GM23338 (cell line): Measurements from ENCODE around the gene CHMP6. TPM values are rescaled to one million over a fixed set of nuclear protein-coding genes. Genes with fewer than 3 reads are reported as not detected.

Source experiments
- ATAC-seq: fragments of 200-7000 bp; cut with Tn5 transposase; 3 replicates; pipeline ENCODE4 v1.9.1; 2020
- DNase-seq: peaks from one replicate; pipeline ENCODE4 v3.0.0-alpha.2; 2015; ENCODE audit warnings: low spot score
- H2AFZ ChIP-seq: fragments of 200-600 bp; sonication (generic); 2 replicates; pipeline ENCODE4 v1.8.0; 2016; ENCODE audit warnings: antibody characterized with exemption, mild to moderate bottlenecking, moderate library complexity
- H3F3A ChIP-seq: fragments of 200-600 bp; sonication (generic); replicated peaks from 2 replicates; pipeline ENCODE4 v1.8.0; 2017; ENCODE audit warnings: antibody characterized with exemption, mixed run types, low read depth
- H3K27ac ChIP-seq: fragments of 200-600 bp; sonication (generic); 2 replicates; pipeline ENCODE4 v1.6.1; 2016; ENCODE audit warnings: low read depth
- H3K27me3 ChIP-seq: fragments of 200-600 bp; sonication (generic); 2 replicates; pipeline ENCODE4 v1.8.0; 2016; ENCODE audit warnings: mild to moderate bottlenecking, mixed run types, moderate library complexity; ENCODE audit not compliant: insufficient read depth
- H3K36me3 ChIP-seq: fragments of 200-600 bp; sonication (generic); 2 replicates; pipeline ENCODE4 v1.8.0; 2016; ENCODE audit warnings: mild to moderate bottlenecking; ENCODE audit not compliant: insufficient read depth
- H3K4me1 ChIP-seq: fragments of 200-600 bp; sonication (generic); 2 replicates; pipeline ENCODE4 v1.8.0; 2016; ENCODE audit warnings: mild to moderate bottlenecking, moderate library complexity; ENCODE audit not compliant: insufficient read depth
- H3K4me2 ChIP-seq: fragments of 200-600 bp; sonication (generic); 2 replicates; pipeline ENCODE4 v1.7.1; 2017; ENCODE audit warnings: mixed run types
- H3K4me3 ChIP-seq: fragments of 200-600 bp; sonication (generic); 2 replicates; pipeline ENCODE4 v1.6.1; 2016; ENCODE audit warnings: mixed run types
- H3K79me2 ChIP-seq: fragments of 200-600 bp; sonication (generic); replicated peaks from 2 replicates; pipeline ENCODE4 v1.8.0; 2017; ENCODE audit warnings: mild to moderate bottlenecking; ENCODE audit not compliant: insufficient read depth
- H3K9me2 ChIP-seq: fragments of 200-600 bp; sonication (generic); 2 replicates; pipeline ENCODE4 v1.8.0; 2017; ENCODE audit not compliant: insufficient read depth
- H4K20me1 ChIP-seq: fragments of 200-600 bp; sonication (generic); replicated peaks from 2 replicates; pipeline ENCODE4 v1.8.0; 2017; ENCODE audit warnings: mild to moderate bottlenecking; ENCODE audit not compliant: insufficient read depth
- H3K27ac Mint-ChIP-seq: 2 replicates; pipeline ENCODE4 v1.8.0; 2020; ENCODE audit warnings: inconsistent platforms, mild to moderate bottlenecking, moderate library complexity, mixed read lengths
- H3K27me3 Mint-ChIP-seq: 3 replicates; pipeline ENCODE4 v1.8.0; 2022; ENCODE audit warnings: low read depth, mild to moderate bottlenecking, moderate library complexity, mixed read lengths, inconsistent platforms; ENCODE audit not compliant: insufficient read depth, poor library complexity
- H3K36me3 Mint-ChIP-seq: 3 replicates; pipeline ENCODE4 v1.8.0; 2021; ENCODE audit warnings: low read depth, mild to moderate bottlenecking, inconsistent platforms, moderate library complexity, mixed read lengths
- H3K4me1 Mint-ChIP-seq: 3 replicates; pipeline ENCODE4 v1.8.0; 2020; ENCODE audit warnings: mild to moderate bottlenecking, inconsistent platforms, mixed read lengths
- H3K4me3 Mint-ChIP-seq: 3 replicates; pipeline ENCODE4 v1.8.0; 2021; ENCODE audit warnings: moderate library complexity, mild to moderate bottlenecking, inconsistent platforms, mixed read lengths
- H3K9me3 Mint-ChIP-seq: 3 replicates; pipeline ENCODE4 v1.8.0; 2020; ENCODE audit warnings: moderate library complexity, mild to moderate bottlenecking, inconsistent platforms, mixed read lengths
- CREB1 ChIP-seq: fragments of 250-450 bp; sonication (Bioruptor Pico); IDR thresholded peaks from 2 replicates; pipeline ENCODE4 v1.5.0; 2020; ENCODE audit warnings: low read depth, mild to moderate bottlenecking, moderate library complexity
- CTCF ChIP-seq, 2 experiments: fragments of 200-600 bp in 1 of 2; sonication (generic) in 1 of 2; conservative IDR thresholded peaks; 2 replicates each; pipeline versions ENCODE4 v1.5.1 to v1.6.1; 2016 to 2017; ENCODE audit warnings: antibody characterized with exemption in 2 of 2, low read depth in 2 of 2, mild to moderate bottlenecking in 2 of 2, moderate library complexity in 1 of 2
- ETS1 ChIP-seq: IDR thresholded peaks from 2 replicates; pipeline ENCODE4 v1.6.1; 2016; ENCODE audit warnings: antibody characterized with exemption
- EZH2 ChIP-seq: fragments of 200-600 bp; sonication (generic); IDR thresholded peaks from one replicate; pipeline ENCODE4 v1.8.0; 2017; ENCODE audit warnings: antibody characterized with exemption, mild to moderate bottlenecking, low read depth; ENCODE audit not compliant: unreplicated experiment
- EZH2phosphoT487 ChIP-seq: fragments of 200-600 bp; sonication (generic); IDR thresholded peaks from one replicate; pipeline ENCODE4 v1.8.1; 2018; ENCODE audit warnings: antibody characterized with exemption; ENCODE audit not compliant: unreplicated experiment
- JUNB ChIP-seq: IDR thresholded peaks from one replicate; pipeline ENCODE4 v1.6.1; 2016; ENCODE audit warnings: antibody characterized with exemption; ENCODE audit not compliant: unreplicated experiment
- NANOG ChIP-seq: IDR thresholded peaks from 2 replicates; pipeline ENCODE4 v1.6.1; 2016; ENCODE audit warnings: antibody characterized with exemption, borderline replicate concordance
- POLR2AphosphoS5 ChIP-seq: IDR thresholded peaks from 2 replicates; pipeline ENCODE4 v1.6.1; 2016; ENCODE audit warnings: antibody characterized with exemption, low read depth
- STAT1 ChIP-seq: IDR thresholded peaks from one replicate; pipeline ENCODE4 v1.6.1; 2016; ENCODE audit warnings: antibody characterized with exemption; ENCODE audit not compliant: unreplicated experiment
- ZNF114 ChIP-seq: fragments of 250-450 bp; sonication (Bioruptor Pico); IDR thresholded peaks from 2 replicates; pipeline ENCODE4 v1.5.0; 2020; ENCODE audit warnings: mild to moderate bottlenecking, moderate library complexity
- ZNF331 ChIP-seq: fragments of 250-450 bp; sonication (Bioruptor Pico); IDR thresholded peaks from 2 replicates; pipeline ENCODE4 v1.5.0; 2020; ENCODE audit warnings: low read depth, mild to moderate bottlenecking, moderate library complexity
- polyA plus RNA-seq: library from polyadenylated mRNA; unstranded; fragments of >200 nt; fragmentation: Nextera tagmentation; extraction: Ambion mirVana; gene quantifications from 2 replicates; pipeline ENCODE4 v1.2.1, GENCODE V29; 2016
- total RNA-seq: library from RNA; depleted of rRNA; stranded (reverse); fragments of >200 nt; shearing (Covaris generic); gene quantifications from 2 replicates; pipeline ENCODE4 v1.2.3, GENCODE V29; 2014
- TF ChIP-seq, protein P1 (sequence below): fragments of 250-450 bp; sonication (Bioruptor Pico); IDR thresholded peaks from 2 replicates; pipeline ENCODE4 v1.5.0; 2020; ENCODE audit warnings: mild to moderate bottlenecking, moderate library complexity
- TF ChIP-seq, protein P2 (sequence below): IDR thresholded peaks from one replicate; pipeline ENCODE4 v1.6.1; 2018; ENCODE audit warnings: antibody characterized with exemption; ENCODE audit not compliant: unreplicated experiment

Gene CHMP6
- total and polyA plus RNA-seq, 2 experiments from 2014 or later, result 12.3 to 14.0 TPM

DNA sequence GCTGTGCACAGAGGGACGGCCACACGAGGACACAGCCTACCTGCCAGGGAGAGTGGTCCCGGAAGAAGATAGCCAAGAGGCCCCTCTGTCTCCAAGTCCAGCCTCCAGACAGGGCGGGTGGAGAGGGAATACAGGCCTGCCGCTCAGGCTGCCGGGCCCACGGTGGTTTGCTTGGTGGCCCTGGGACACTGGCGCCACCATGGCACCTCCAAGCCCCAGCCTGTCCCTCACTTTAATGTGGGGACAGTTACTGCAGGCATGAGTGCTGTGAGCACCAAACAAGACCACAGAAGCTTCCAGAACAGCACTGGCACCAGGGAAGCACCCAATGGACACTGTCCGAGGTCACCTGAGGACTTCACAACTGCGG lies 22.0 kb upstream of the CHMP6 start:
- H3K4me1 Mint-ChIP-seq, result peaks cover 4% of the 10 kb centered on the region; the same call in 1 of the 3 replicates

More for the DNA sequence above, 22.0 kb upstream of the CHMP6 start:
- Histone ChIP-seq H3K36me3 (no peaks in the 10 kb centered on the region), H3K79me2 (no peaks in the 10 kb centered on the region), H4K20me1 (no peaks in the 10 kb centered on the region), H3K4me1 (no peaks in the 10 kb centered on the region), H2AFZ (no peak overlapping the region), H3K4me2 (no peak overlapping the region), H3K27me3 (no peaks in the 10 kb centered on the region), H3K27ac (no peak overlapping the region), H3K9me2 (no peaks in the 10 kb centered on the region), H3F3A (no peaks in the 10 kb centered on the region), H3K4me3 (no peak overlapping the region)
- no peak for DNase-seq
- no peak overlapping the region for H3K4me3 Mint-ChIP-seq
- ATAC-seq, result no peak
- peaks cover 4% of the 10 kb centered on the region; the same call in 1 of the 3 replicates for H3K36me3 Mint-ChIP-seq
- no peak for TF ChIP-seq CREB1 (CRISPR knock-in tag)
- no peak for TF ChIP-seq EZH2
- no peak for TF ChIP-seq NANOG
- TF ChIP-seq JUNB, result no peak
- TF ChIP-seq EZH2phosphoT487, result no peak
- TF ChIP-seq ZNF114 (CRISPR knock-in tag), result no peak
- TF ChIP-seq, protein P1, sequence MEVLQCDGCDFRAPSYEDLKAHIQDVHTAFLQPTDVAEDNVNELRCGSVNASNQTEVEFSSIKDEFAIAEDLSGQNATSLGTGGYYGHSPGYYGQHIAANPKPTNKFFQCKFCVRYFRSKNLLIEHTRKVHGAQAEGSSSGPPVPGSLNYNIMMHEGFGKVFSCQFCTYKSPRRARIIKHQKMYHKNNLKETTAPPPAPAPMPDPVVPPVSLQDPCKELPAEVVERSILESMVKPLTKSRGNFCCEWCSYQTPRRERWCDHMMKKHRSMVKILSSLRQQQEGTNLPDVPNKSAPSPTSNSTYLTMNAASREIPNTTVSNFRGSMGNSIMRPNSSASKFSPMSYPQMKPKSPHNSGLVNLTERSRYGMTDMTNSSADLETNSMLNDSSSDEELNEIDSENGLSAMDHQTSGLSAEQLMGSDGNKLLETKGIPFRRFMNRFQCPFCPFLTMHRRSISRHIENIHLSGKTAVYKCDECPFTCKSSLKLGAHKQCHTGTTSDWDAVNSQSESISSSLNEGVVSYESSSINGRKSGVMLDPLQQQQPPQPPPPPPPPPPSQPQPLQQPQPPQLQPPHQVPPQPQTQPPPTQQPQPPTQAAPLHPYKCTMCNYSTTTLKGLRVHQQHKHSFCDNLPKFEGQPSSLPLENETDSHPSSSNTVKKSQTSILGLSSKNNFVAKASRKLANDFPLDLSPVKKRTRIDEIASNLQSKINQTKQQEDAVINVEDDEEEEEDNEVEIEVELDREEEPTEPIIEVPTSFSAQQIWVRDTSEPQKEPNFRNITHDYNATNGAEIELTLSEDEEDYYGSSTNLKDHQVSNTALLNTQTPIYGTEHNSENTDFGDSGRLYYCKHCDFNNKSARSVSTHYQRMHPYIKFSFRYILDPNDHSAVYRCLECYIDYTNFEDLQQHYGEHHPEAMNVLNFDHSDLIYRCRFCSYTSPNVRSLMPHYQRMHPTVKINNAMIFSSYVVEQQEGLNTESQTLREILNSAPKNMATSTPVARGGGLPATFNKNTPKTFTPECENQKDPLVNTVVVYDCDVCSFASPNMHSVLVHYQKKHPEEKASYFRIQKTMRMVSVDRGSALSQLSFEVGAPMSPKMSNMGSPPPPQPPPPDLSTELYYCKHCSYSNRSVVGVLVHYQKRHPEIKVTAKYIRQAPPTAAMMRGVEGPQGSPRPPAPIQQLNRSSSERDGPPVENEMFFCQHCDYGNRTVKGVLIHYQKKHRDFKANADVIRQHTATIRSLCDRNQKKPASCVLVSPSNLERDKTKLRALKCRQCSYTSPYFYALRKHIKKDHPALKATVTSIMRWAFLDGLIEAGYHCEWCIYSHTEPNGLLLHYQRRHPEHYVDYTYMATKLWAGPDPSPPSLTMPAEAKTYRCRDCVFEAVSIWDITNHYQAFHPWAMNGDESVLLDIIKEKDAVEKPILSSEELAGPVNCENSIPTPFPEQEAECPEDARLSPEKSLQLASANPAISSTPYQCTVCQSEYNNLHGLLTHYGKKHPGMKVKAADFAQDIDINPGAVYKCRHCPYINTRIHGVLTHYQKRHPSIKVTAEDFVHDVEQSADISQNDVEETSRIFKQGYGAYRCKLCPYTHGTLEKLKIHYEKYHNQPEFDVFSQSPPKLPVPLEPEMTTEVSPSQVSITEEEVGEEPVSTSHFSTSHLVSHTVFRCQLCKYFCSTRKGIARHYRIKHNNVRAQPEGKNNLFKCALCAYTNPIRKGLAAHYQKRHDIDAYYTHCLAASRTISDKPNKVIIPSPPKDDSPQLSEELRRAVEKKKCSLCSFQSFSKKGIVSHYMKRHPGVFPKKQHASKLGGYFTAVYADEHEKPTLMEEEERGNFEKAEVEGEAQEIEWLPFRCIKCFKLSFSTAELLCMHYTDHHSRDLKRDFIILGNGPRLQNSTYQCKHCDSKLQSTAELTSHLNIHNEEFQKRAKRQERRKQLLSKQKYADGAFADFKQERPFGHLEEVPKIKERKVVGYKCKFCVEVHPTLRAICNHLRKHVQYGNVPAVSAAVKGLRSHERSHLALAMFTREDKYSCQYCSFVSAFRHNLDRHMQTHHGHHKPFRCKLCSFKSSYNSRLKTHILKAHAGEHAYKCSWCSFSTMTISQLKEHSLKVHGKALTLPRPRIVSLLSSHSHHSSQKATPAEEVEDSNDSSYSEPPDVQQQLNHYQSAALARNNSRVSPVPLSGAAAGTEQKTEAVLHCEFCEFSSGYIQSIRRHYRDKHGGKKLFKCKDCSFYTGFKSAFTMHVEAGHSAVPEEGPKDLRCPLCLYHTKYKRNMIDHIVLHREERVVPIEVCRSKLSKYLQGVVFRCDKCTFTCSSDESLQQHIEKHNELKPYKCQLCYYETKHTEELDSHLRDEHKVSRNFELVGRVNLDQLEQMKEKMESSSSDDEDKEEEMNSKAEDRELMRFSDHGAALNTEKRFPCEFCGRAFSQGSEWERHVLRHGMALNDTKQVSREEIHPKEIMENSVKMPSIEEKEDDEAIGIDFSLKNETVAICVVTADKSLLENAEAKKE, result no peak
- TF ChIP-seq, protein P2, sequence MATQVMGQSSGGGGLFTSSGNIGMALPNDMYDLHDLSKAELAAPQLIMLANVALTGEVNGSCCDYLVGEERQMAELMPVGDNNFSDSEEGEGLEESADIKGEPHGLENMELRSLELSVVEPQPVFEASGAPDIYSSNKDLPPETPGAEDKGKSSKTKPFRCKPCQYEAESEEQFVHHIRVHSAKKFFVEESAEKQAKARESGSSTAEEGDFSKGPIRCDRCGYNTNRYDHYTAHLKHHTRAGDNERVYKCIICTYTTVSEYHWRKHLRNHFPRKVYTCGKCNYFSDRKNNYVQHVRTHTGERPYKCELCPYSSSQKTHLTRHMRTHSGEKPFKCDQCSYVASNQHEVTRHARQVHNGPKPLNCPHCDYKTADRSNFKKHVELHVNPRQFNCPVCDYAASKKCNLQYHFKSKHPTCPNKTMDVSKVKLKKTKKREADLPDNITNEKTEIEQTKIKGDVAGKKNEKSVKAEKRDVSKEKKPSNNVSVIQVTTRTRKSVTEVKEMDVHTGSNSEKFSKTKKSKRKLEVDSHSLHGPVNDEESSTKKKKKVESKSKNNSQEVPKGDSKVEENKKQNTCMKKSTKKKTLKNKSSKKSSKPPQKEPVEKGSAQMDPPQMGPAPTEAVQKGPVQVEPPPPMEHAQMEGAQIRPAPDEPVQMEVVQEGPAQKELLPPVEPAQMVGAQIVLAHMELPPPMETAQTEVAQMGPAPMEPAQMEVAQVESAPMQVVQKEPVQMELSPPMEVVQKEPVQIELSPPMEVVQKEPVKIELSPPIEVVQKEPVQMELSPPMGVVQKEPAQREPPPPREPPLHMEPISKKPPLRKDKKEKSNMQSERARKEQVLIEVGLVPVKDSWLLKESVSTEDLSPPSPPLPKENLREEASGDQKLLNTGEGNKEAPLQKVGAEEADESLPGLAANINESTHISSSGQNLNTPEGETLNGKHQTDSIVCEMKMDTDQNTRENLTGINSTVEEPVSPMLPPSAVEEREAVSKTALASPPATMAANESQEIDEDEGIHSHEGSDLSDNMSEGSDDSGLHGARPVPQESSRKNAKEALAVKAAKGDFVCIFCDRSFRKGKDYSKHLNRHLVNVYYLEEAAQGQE, result no peak
- TF ChIP-seq STAT1, result no peak
- TF ChIP-seq ETS1, result no peak
- TF ChIP-seq CTCF (conservative IDR thresholded peaks at IDR 0.05; ENCODE audit: low read depth in 2 of 2), result no peak
- no peak for TF ChIP-seq POLR2AphosphoS5
- TF ChIP-seq ZNF331 (CRISPR knock-in tag), result no peak
- H3K27me3 Mint-ChIP-seq, result peaks cover 7% of the 10 kb centered on the region
- H3K27ac Mint-ChIP-seq, result no peak overlapping the region
- no peaks in the 10 kb centered on the region; the same call in 2 of the 3 replicates for H3K9me3 Mint-ChIP-seq
